OCI-LY1 (cell line): Measurements from ENCODE around the gene NUP214.

ENCODE experiments used
- EZH2 ChIP-seq: fragments of 200-600 bp; sonication (generic), shearing (Covaris generic); IDR thresholded peaks from 2 replicates; pipeline ENCODE4 v1.8.0; 2017; ENCODE audit warnings: borderline replicate concordance, mixed run types, mild to moderate bottlenecking, antibody characterized with exemption, low read length, moderate library complexity, mixed read lengths
- TF ChIP-seq, protein P1 (sequence below): fragments of 200-600 bp; sonication (generic), shearing (Covaris generic); IDR thresholded peaks from 2 replicates; pipeline ENCODE4 v1.5.1; 2017; ENCODE audit warnings: mild to moderate bottlenecking, antibody characterized with exemption, low read length, moderate library complexity, mixed read lengths

DNA sequence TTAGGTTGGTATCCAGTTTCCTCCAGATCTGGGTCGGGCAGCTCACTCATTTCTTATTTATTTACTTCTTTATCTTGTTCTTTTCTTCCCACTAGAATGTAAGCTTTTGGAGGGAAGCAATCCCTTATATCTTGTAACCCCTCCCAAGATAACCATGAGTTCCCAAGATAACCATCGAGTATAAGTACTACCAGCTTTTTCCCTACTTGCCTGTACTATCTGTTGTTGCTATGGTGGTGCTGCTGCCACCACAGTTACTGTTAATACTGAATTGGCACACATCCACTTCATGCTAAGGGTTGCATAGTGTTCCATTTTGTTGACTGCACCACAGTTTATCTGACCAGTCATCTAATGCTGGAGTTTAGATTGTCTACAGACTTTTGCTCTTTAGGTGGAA, 19.9 kb downstream of the NUP214 start:
- TF ChIP-seq, protein P1, sequence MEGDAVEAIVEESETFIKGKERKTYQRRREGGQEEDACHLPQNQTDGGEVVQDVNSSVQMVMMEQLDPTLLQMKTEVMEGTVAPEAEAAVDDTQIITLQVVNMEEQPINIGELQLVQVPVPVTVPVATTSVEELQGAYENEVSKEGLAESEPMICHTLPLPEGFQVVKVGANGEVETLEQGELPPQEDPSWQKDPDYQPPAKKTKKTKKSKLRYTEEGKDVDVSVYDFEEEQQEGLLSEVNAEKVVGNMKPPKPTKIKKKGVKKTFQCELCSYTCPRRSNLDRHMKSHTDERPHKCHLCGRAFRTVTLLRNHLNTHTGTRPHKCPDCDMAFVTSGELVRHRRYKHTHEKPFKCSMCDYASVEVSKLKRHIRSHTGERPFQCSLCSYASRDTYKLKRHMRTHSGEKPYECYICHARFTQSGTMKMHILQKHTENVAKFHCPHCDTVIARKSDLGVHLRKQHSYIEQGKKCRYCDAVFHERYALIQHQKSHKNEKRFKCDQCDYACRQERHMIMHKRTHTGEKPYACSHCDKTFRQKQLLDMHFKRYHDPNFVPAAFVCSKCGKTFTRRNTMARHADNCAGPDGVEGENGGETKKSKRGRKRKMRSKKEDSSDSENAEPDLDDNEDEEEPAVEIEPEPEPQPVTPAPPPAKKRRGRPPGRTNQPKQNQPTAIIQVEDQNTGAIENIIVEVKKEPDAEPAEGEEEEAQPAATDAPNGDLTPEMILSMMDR = no peak
- no peak for TF ChIP-seq EZH2
